ENCODE measurements around the gene SLC22A9. TPM values are rescaled to one million over a fixed set of nuclear protein-coding genes. Genes with fewer than 3 reads are reported as not detected.

The SLC22A9 gene
- not detected in 2 replicates for total RNA-seq (2021)
- long read RNA-seq = 0 reads

- Histone ChIP-seq H3K27me3 (ENCODE audit: insufficient read depth, low read length) (no peaks in the 10 kb centered on the region), H3K9me3 (ENCODE audit: control insufficient read depth, low read depth, low read length) (no peaks in the 10 kb centered on the region), H4K20me1 (ENCODE audit: control insufficient read depth, insufficient read depth, insufficient read length) (no peaks in the 10 kb centered on the region), H3T11ph (ENCODE audit: low read length) (no peak within 1 kb of the TSS), H2AFZ (ENCODE audit: low read length) (no peak within 1 kb of the TSS), H3K23ac (ENCODE audit: insufficient read length, low read depth, low read length) (no peak within 1 kb of the TSS), H3K4me2 (ENCODE audit: insufficient read depth, insufficient read length, low read length) (no peak within 1 kb of the TSS), H2BK5ac (ENCODE audit: insufficient read length, low read length) (no peak within 1 kb of the TSS), H3K9ac (ENCODE audit: extremely low read depth, insufficient read length, low read length) (no peak within 1 kb of the TSS), H2AK5ac (ENCODE audit: insufficient read length, low read length) (no peak within 1 kb of the TSS), H4K5ac (ENCODE audit: insufficient read length, low read depth, low read length) (no peak within 1 kb of the TSS), H2BK120ac (ENCODE audit: low read depth, low read length, poor library complexity, severe bottlenecking) (no peak within 1 kb of the TSS), H3K18ac (ENCODE audit: insufficient read length, low read depth, low read length) (no peak within 1 kb of the TSS), H3K23me2 (ENCODE audit: insufficient read length, low read depth, low read length, poor library complexity, severe bottlenecking) (no peaks in the 10 kb centered on the region), H3K4me1 (ENCODE audit: insufficient read depth, low read length) (no peaks in the 10 kb centered on the region), H3K79me1 (ENCODE audit: insufficient read depth, low read depth, low read length, poor library complexity, severe bottlenecking) (no peaks in the 10 kb centered on the region), H3K79me2 (ENCODE audit: insufficient read depth, low read length) (no peaks in the 10 kb centered on the region), H2BK15ac (ENCODE audit: low read depth, low read length) (no peak within 1 kb of the TSS), H4K91ac (ENCODE audit: insufficient read length, low read depth, low read length) (no peak within 1 kb of the TSS), H3K27ac (ENCODE audit: insufficient read length, low read depth, low read length) (no peak within 1 kb of the TSS), H4K8ac (replicated peaks; ENCODE audit: insufficient read length, low read depth, low read length) (no peak within 1 kb of the TSS), H2BK20ac (ENCODE audit: low read depth, low read length, poor library complexity, severe bottlenecking) (no peak within 1 kb of the TSS), H3K14ac (ENCODE audit: insufficient read depth, low read length) (no peak within 1 kb of the TSS), H2BK12ac (ENCODE audit: insufficient read length, low read depth, low read length) (no peak within 1 kb of the TSS), H3K56ac (ENCODE audit: insufficient read length, low read depth, low read length) (no peak within 1 kb of the TSS), H3K4ac (ENCODE audit: low read depth, low read length) (no peak within 1 kb of the TSS)
- Mint-ChIP-seq H3K36me3 (ENCODE audit: insufficient read depth in 1 of 3, low read depth in 3 of 3) (no peaks in the 10 kb centered on the region; a peak in 1 of 7 replicates), H3K27ac (no peak within 1 kb of the TSS), H3K4me1 (no peaks in the 10 kb centered on the region), H3K9me3 (peaks cover 9 to 18% of the 10 kb centered on the region in 2 experiments), H3K4me3 (no peak within 1 kb of the TSS), H3K27me3 (ENCODE audit: low read depth) (no peaks in the 10 kb centered on the region; the same call in 1 of the 2 replicates)
- WGBS (ENCODE audit: extremely low coverage, insufficient read length, low lambda C conversion rate) = no CpG with 5 or more reads among the region's 10 CpGs
- TF ChIP-seq CTCF (conservative IDR thresholded peaks at IDR 0.05) = no peak
- DNase-seq = no peak
These were observed at the start of gene SLC22A9 for GRCh38 chr11:63369165-63369970. TSS of gene SLC22A9 (plus strand) at chr11:63369785. CDS start at chr11:63370057, 272 bp downstream.
